ENCODE results near the gene FOXP1. TPM values are rescaled to one million over a fixed set of nuclear protein-coding genes. Genes with fewer than 3 reads are reported as not detected.

Gene FOXP1
- total and polyA plus RNA-seq, 2 experiments from 2014 or later: 76.8 to 99.8 TPM

GRCh38 chr3:71447197-71447596 is 136.3 kb downstream of the FOXP1 start:
- H3K4me2 ChIP-seq: no peak overlapping the region
- H2AFZ ChIP-seq: no peak overlapping the region
- peaks cover 28% of the 10 kb centered on the region for H3K4me1 ChIP-seq (ENCODE audit: insufficient read depth)
- WGBS (ENCODE audit: low lambda C conversion rate, missing lambda C conversion rate): 89% methylated on average over 2 of the region's 2 CpGs
- no peak for DNase-seq (ENCODE audit: low spot score)
- H3K27me3 ChIP-seq: no peaks in the 10 kb centered on the region
- H3K27ac ChIP-seq: no peak overlapping the region
- H3K36me3 ChIP-seq (replicated peaks; ENCODE audit: insufficient read depth, low read depth): no peaks in the 10 kb centered on the region
- TF ChIP-seq CTCF (IDR thresholded peaks at IDR 0.05; ENCODE audit: poor library complexity): no peak
- TF ChIP-seq EZH2 (IDR thresholded peaks at IDR 0.05; ENCODE audit: borderline replicate concordance): no peak
- TF ChIP-seq EZH2phosphoT487 (IDR thresholded peaks at IDR 0.05; ENCODE audit: low read depth, severe bottlenecking, unreplicated experiment): no peak
- H3K4me3 ChIP-seq: no peak overlapping the region
- no peaks in the 10 kb centered on the region for H3K9me3 ChIP-seq (ENCODE audit: low read depth)
- no peaks in the 10 kb centered on the region for H4K20me1 ChIP-seq (ENCODE audit: insufficient read depth, poor library complexity, severe bottlenecking)
- no peaks in the 10 kb centered on the region for H3K9me2 ChIP-seq (replicated peaks; ENCODE audit: insufficient read depth)
- H3K79me2 ChIP-seq: peaks cover 61% of the 10 kb centered on the region

GRCh38 chr3:71446734-71447133 is 136.8 kb downstream of the FOXP1 start:
- Histone ChIP-seq H3K9me3 (ENCODE audit: low read depth) (no peaks in the 10 kb centered on the region), H3K4me2 (no peak overlapping the region), H4K20me1 (ENCODE audit: insufficient read depth, poor library complexity, severe bottlenecking) (no peaks in the 10 kb centered on the region), H3K27me3 (no peaks in the 10 kb centered on the region), H2AFZ (no peak overlapping the region), H3K4me1 (ENCODE audit: insufficient read depth) (peaks cover 27% of the 10 kb centered on the region), H3K27ac (no peak overlapping the region), H3K79me2 (peaks cover 63% of the 10 kb centered on the region), H3K36me3 (replicated peaks; ENCODE audit: insufficient read depth, low read depth) (no peaks in the 10 kb centered on the region), H3K9me2 (replicated peaks; ENCODE audit: insufficient read depth) (no peaks in the 10 kb centered on the region), H3K4me3 (no peak overlapping the region)
- WGBS (ENCODE audit: low lambda C conversion rate, missing lambda C conversion rate): 100% methylated on average over 1 of the region's 1 CpG
- no peak for TF ChIP-seq EZH2 (IDR thresholded peaks at IDR 0.05; ENCODE audit: borderline replicate concordance)
- TF ChIP-seq EZH2phosphoT487 (IDR thresholded peaks at IDR 0.05; ENCODE audit: low read depth, severe bottlenecking, unreplicated experiment): no peak
- no peak for TF ChIP-seq CTCF (IDR thresholded peaks at IDR 0.05; ENCODE audit: poor library complexity)
- no peak for DNase-seq (ENCODE audit: low spot score)

- Histone ChIP-seq H3K36me3 (replicated peaks; ENCODE audit: insufficient read depth, low read depth) (no peaks in the 10 kb centered on the region), H3K79me2 (peaks cover 68% of the 10 kb centered on the region), H3K4me3 (no peak overlapping the region), H4K20me1 (ENCODE audit: insufficient read depth, poor library complexity, severe bottlenecking) (no peaks in the 10 kb centered on the region), H3K27ac (no peak overlapping the region), H2AFZ (no peak overlapping the region), H3K9me2 (replicated peaks; ENCODE audit: insufficient read depth) (no peaks in the 10 kb centered on the region), H3K4me2 (no peak overlapping the region), H3K9me3 (ENCODE audit: low read depth) (no peaks in the 10 kb centered on the region), H3K27me3 (no peaks in the 10 kb centered on the region), H3K4me1 (ENCODE audit: insufficient read depth) (peaks cover 22% of the 10 kb centered on the region)
- WGBS (ENCODE audit: low lambda C conversion rate, missing lambda C conversion rate): 82% methylated on average over 4 of the region's 4 CpGs
- DNase-seq (ENCODE audit: low spot score): no peak
- TF ChIP-seq CTCF (IDR thresholded peaks at IDR 0.05; ENCODE audit: poor library complexity): no peak
- no peak for TF ChIP-seq EZH2phosphoT487 (IDR thresholded peaks at IDR 0.05; ENCODE audit: low read depth, severe bottlenecking, unreplicated experiment)
- no peak for TF ChIP-seq EZH2 (IDR thresholded peaks at IDR 0.05; ENCODE audit: borderline replicate concordance)
Measured at GRCh38 chr3:71446260-71446659, 137.3 kb downstream of the FOXP1 start.

GRCh38 chr3:71444861-71445259 is 138.7 kb downstream of the FOXP1 start:
- 81% methylated on average over 4 of the region's 4 CpGs for WGBS (ENCODE audit: low lambda C conversion rate, missing lambda C conversion rate)
- H3K27ac ChIP-seq: peak overlapping the region; percentile 22
- peaks cover 68% of the 10 kb centered on the region for H3K79me2 ChIP-seq
- H2AFZ ChIP-seq: no peak overlapping the region
- H4K20me1 ChIP-seq (ENCODE audit: insufficient read depth, poor library complexity, severe bottlenecking): no peaks in the 10 kb centered on the region
- H3K4me1 ChIP-seq (ENCODE audit: insufficient read depth): peaks cover 10% of the 10 kb centered on the region
- H3K9me2 ChIP-seq (replicated peaks; ENCODE audit: insufficient read depth): no peaks in the 10 kb centered on the region
- H3K27me3 ChIP-seq: no peaks in the 10 kb centered on the region
- no peak overlapping the region for H3K4me2 ChIP-seq
- no peaks in the 10 kb centered on the region for H3K9me3 ChIP-seq (ENCODE audit: low read depth)
- no peak for DNase-seq (ENCODE audit: low spot score)
- no peak overlapping the region for H3K4me3 ChIP-seq
- no peaks in the 10 kb centered on the region for H3K36me3 ChIP-seq (replicated peaks; ENCODE audit: insufficient read depth, low read depth)
- TF ChIP-seq EZH2phosphoT487 (IDR thresholded peaks at IDR 0.05; ENCODE audit: low read depth, severe bottlenecking, unreplicated experiment) (no peak), EZH2 (IDR thresholded peaks at IDR 0.05; ENCODE audit: borderline replicate concordance) (no peak), CTCF (IDR thresholded peaks at IDR 0.05; ENCODE audit: poor library complexity) (no peak)
